Testis (tissue), 3 donors: ENCODE results near the gene STXBP6. TPM values are rescaled to one million over a fixed set of nuclear protein-coding genes. Genes with fewer than 3 reads are reported as not detected.

Experiments
- DNase-seq: peaks from one replicate; pipeline ENCODE4 v3.0.0-alpha.2; 2019
- H3K27ac ChIP-seq, 2 donors: fragments of 200-600 bp; sonication (generic); one replicate each; pipeline ENCODE4 v1.5.1; 2019
- H3K27me3 ChIP-seq: fragments of 200-600 bp; sonication (generic); one replicate; pipeline ENCODE4 v1.5.1; 2019
- H3K36me3 ChIP-seq: fragments of 200-600 bp; sonication (generic); one replicate; pipeline ENCODE4 v1.5.1; 2017; ENCODE audit warnings: low read depth; ENCODE audit errors: missing control alignments
- H3K4me1 ChIP-seq: fragments of 200-600 bp; sonication (generic); one replicate; pipeline ENCODE4 v1.5.1; 2019
- H3K4me3 ChIP-seq, 2 donors: fragments of 200-600 bp; sonication (generic); one replicate each; pipeline ENCODE4 v1.5.1; 2017 to 2019
- H3K9me3 ChIP-seq: fragments of 200-600 bp; sonication (generic); one replicate; pipeline ENCODE4 v1.5.1; 2017
- POLR2A ChIP-seq: fragments of 450-650 bp; IDR thresholded peaks from one replicate; pipeline ENCODE4 v1.6.1; 2017; ENCODE audit warnings: antibody characterized with exemption, mild to moderate bottlenecking, moderate library complexity
- WGBS, 2 donors: methylation state at CpG; one replicate each; pipeline ENCODE4 v1.1.5; 2018; 5-methylcytosine and 5-hydroxymethylcytosine counted together
- intact Hi-C: fragments of 100-400 bp; cut with DNase I; formaldehyde crosslinking; loops from one replicate; pipeline ENCODE4 v1.15.1; 2023; ENCODE audit warnings: low total_unique reads
- polyA plus RNA-seq: library from polyadenylated mRNA; stranded (reverse); fragments of 350-450 nt; fragmentation: Illumina TruSeq; extraction: RNeasy Lipid Tissue Mini Kit (QIAGEN cat#74804); gene quantifications from one replicate; pipeline ENCODE4 v1.2.3, GENCODE V29; 2014; ENCODE audit warnings: low read depth, low replicate concordance; ENCODE audit not compliant: insufficient read depth
- total RNA-seq, 2 donors: library from RNA; depleted of rRNA; stranded (reverse); fragments of >200 nt; gene quantifications; one replicate each; pipeline ENCODE4 v1.2.3, GENCODE V29; 2016
- TF ChIP-seq, protein P1 (sequence below), 3 experiments: fragments of 450-650 bp in 2 of 3; fragments of 200-600 bp in 1 of 3; sonication (generic) in 1 of 3; IDR thresholded peaks; one replicate each; pipeline ENCODE4 v1.5.1; 2016 to 2019; ENCODE audit warnings: antibody characterized with exemption in 3 of 3, mild to moderate bottlenecking in 2 of 3, moderate library complexity in 1 of 3

STXBP6 gene
- total and polyA plus RNA-seq, 3 donors from 2014 or later = 4.7 to 11.3 (median 8.6) TPM

DNA sequence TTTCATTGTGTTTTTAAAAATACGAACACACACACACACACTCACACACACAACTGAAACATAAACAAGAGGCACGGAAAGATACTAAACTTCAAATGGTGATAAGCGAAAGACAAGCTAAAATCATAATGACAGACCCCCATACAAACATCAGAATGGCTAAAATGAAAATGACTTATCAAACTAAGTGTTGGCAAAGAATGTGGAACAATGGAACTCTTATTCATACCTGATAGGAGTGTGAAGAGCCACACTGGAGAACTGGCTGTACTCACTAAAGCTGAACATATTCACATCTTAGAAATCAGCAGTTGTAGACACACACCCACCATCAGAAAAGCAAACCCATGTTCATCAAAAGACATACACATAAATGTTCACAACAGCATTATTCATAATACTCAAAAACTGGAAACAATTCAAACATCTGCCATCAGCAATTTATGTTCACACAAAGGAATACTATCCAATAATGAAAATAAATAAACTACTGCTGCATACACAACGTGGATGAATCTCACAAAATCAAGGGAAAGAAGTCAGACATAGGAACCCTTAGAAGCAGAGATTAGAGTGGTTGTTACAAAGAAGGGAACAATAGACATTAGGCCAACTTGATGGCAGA is 11.8 kb downstream of the STXBP6 start:
- Histone ChIP-seq H3K4me1 (no peaks in the 10 kb centered on the region), H3K27me3 (no peaks in the 10 kb centered on the region), H3K36me3 (no peaks in the 10 kb centered on the region), H3K4me3 (no peak overlapping the region), H3K9me3 (no peaks in the 10 kb centered on the region), H3K27ac (no peak overlapping the region)
- no peak for DNase-seq
- no peak for TF ChIP-seq POLR2A
- TF ChIP-seq, protein P1, sequence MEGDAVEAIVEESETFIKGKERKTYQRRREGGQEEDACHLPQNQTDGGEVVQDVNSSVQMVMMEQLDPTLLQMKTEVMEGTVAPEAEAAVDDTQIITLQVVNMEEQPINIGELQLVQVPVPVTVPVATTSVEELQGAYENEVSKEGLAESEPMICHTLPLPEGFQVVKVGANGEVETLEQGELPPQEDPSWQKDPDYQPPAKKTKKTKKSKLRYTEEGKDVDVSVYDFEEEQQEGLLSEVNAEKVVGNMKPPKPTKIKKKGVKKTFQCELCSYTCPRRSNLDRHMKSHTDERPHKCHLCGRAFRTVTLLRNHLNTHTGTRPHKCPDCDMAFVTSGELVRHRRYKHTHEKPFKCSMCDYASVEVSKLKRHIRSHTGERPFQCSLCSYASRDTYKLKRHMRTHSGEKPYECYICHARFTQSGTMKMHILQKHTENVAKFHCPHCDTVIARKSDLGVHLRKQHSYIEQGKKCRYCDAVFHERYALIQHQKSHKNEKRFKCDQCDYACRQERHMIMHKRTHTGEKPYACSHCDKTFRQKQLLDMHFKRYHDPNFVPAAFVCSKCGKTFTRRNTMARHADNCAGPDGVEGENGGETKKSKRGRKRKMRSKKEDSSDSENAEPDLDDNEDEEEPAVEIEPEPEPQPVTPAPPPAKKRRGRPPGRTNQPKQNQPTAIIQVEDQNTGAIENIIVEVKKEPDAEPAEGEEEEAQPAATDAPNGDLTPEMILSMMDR (IDR thresholded peaks at IDR 0.05) = no peak
- intact Hi-C loops = no loop called here
- WGBS, 2 donors = 82 to 83% methylated on average over 4 of the region's 4 CpGs

DNA sequence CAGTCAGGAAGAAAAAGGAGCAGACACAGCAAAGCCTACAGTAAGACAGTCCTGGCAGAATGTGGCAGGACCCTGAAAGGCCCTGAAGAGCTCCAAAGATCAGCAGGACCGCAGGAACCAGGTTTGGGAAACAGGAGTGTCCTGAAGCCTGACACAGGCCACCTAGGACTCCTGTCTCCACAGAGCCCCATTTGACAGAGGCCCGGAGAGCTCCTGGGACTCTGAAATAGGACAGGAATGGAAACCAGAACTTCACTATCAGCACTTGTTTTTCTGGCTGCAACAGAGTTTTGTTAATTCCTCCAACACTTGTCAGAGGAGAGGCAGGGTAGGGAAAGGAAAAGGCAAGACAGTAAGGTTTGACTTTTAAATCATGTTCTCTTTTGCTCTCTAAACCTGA is 12.9 kb downstream of the STXBP6 start:
- no peak for DNase-seq
- no peak overlapping the region for H3K4me3 ChIP-seq
- intact Hi-C loops = no loop called here
- H3K9me3 ChIP-seq = no peaks in the 10 kb centered on the region
- no peaks in the 10 kb centered on the region for H3K27me3 ChIP-seq
- 68 to 72% methylated on average over 2 of the region's 2 CpGs for WGBS, 2 donors
- H3K27ac ChIP-seq = no peak overlapping the region
- no peaks in the 10 kb centered on the region for H3K4me1 ChIP-seq
- H3K36me3 ChIP-seq = no peaks in the 10 kb centered on the region
- TF ChIP-seq, protein P1 (IDR thresholded peaks at IDR 0.05) = no peak
- no peak for TF ChIP-seq POLR2A

GRCh38 chr14:25034803-25035681 is 14.9 kb downstream of the STXBP6 start:
- Histone ChIP-seq H3K4me1 (no peaks in the 10 kb centered on the region), H3K27ac (no peak overlapping the region), H3K27me3 (no peaks in the 10 kb centered on the region), H3K36me3 (no peaks in the 10 kb centered on the region), H3K9me3 (no peaks in the 10 kb centered on the region), H3K4me3 (no peak overlapping the region)
- TF ChIP-seq, protein P1 (IDR thresholded peaks at IDR 0.05) = no peak
- TF ChIP-seq POLR2A = no peak
- 76 to 84% methylated on average over 11 of the region's 11 CpGs for WGBS, 2 donors
- intact Hi-C loops = no loop called here
- no peak for DNase-seq

DNA sequence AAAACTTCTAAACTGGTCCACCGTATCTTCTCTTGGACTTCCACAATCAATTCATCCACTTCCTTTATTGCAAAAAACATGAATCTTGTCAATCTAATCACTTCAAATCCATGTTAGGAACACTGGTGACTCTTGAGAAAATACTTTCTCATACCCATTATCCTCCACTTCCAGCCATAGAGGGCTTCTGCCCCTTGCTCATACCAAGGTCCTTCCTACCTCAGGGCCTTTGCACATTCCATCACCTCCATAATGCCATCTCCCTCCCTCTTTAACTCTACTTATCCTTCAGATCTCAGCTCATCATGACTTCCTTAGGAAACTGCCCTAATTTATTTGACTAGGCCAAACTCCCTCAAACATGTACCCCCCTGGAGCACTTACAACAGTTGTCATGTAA is 16.6 kb downstream of the STXBP6 start:
- Histone ChIP-seq H3K9me3 (no peaks in the 10 kb centered on the region), H3K27ac (no peak overlapping the region), H3K4me3 (no peak overlapping the region), H3K4me1 (no peaks in the 10 kb centered on the region), H3K27me3 (no peaks in the 10 kb centered on the region), H3K36me3 (no peaks in the 10 kb centered on the region)
- no peak for DNase-seq
- 93 to 97% methylated on average over 1 of the region's 1 CpG for WGBS, 2 donors
- intact Hi-C loops = no loop called here
- TF ChIP-seq POLR2A = no peak
- TF ChIP-seq, protein P1 (IDR thresholded peaks at IDR 0.05) = no peak
